UCSD-AML1 (cell line): Measurements from ENCODE around the gene SLC25A10.
A peak's percentile ranks its signal among the peaks of the same experiment; 100 is the strongest.
"Not testable (repeated sequence)": the region's sequence is repeated elsewhere in the genome, so short reads cannot be mapped to it uniquely, and the experiment has no call there.

Experiments
- DNase-seq: peaks from one replicate; lab custom pipeline; 2025; ENCODE audit not compliant: unreplicated experiment; lab: John Stamatoyannopoulos, UW

The SLC25A10 gene

DNA sequence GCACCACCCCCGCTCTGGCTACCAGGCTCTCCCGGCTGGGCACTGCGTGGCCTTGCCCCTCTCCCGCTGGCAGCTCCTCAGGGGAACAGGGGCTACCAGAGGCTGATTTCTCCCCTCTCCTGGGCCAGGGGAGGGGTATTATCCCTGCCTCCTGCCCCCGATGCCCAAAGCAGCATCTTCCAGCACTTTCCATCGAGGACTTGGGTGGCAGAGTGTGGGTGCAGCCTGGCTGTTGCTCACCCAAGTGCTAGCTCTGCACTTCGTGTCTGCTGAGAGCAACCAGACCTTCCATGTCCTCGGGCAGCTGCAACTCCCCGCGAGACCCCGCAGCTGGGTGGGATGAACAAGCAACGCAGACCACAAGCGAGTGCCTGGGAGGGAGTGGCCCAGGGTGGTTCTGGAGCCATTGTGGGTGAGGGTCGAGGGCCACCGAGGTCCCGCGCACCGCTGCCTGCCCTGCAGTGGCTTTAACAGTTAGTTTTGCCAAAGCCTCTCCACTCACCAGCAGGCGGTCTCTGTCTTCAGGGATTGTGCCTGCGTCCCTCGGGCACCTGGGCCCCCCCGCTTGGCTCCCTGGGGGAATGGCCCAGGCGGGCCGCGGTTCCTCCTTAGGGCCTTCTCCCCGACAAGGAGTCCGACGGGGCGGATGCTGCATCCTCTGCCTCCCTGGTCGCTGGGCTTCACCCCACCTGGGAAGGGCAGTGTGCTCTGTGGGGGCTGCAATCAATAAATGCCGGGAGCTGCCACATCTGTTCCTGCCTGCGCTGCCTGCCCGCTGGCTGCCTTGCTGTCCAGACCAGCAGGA lies 8.4 kb downstream of the SLC25A10 start:
- DNase-seq, result no peak

DNA sequence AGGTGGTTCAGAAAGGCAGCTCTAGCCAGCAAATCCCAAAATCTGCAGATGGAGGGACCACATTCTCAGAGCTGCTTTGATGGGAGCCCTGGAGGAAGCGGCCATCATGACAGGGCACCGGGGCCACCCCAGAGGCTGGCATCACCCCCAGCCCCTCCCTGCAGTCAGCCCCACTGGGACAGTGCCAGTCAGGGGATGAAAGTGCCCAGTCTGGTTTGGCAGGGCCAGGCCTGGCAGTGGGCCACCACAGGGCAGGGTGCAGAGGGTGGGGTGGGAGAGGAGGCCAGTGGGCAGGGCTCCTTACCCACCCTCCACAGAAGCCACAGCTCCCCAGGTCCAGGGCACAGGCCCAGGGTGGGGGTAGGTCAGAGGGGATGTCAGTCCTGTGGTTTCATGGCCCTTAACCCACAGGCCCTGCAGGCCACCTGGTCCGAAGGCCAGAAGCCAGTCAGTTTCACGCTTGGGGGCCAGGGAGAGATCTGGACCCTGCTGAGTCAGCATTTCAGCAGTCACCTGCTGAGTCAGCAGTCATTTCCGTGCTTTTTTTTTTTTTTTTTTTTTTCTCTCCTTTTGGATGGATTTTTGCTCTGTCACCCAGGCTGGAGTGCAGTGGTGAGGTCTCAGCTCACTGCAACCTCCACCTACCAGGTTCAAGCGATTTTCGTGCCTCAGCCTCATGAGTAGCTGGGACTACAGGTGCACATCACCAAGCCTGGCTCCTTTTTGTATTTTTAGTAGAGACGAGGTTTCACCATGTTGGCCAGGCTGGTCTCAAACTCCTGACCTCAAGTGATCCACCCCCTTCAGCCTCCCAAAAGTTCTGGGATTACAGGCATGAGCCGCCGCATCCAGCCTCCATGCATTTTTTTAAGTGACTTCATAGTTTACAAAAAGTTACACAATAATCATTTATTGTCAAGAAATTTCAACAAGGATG lies 10.4 kb downstream of the SLC25A10 start:
- no peak for DNase-seq

DNA sequence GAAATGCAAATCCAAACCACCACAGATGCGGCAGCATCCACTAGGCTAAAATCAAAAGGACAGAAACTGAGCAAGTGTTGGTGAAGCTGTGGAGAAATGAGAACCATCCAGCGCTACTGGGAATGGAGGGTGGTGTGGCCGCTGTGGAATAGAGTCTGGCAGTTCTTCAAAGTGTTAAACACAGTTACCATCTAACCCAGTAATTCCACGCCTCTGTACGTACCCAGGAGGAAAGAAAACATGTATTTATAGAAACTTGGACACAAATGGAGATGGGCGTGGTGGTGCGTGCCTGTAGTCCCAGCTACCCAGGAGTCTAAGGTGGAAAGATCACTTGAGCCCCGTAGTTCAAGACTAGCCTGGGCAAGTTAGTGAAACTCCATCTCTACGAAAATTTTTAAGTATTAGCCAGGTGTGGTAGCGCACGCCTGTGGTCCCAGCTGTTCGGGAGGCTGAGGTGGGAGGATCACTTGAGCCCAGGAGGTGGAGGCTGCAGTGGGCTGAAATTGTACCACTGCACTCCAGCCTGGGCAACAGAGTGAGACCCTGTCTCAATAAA lies 11.6 kb downstream of the SLC25A10 start:
- DNase-seq, result no peak

DNA sequence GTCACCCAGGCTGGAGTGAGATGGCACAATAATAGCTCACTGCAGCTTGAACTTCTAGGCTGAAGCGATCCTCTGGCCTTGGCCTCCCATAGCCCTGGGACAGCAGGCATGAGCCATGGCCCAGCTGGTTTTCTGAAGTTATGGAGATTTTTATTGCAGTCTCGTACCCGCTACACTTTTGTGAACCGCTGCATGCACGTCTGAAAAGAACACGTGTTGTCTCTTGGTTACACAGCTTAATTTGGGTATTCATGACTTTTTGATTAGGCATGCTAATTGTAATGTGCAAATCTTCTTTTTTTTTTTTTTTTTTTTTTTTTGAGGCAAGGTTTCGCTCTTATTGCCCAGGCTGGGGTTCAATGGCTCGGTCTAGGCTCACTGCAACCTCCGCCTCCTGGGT lies 13.4 kb downstream of the SLC25A10 start:
- DNase-seq, result no peak

DNA sequence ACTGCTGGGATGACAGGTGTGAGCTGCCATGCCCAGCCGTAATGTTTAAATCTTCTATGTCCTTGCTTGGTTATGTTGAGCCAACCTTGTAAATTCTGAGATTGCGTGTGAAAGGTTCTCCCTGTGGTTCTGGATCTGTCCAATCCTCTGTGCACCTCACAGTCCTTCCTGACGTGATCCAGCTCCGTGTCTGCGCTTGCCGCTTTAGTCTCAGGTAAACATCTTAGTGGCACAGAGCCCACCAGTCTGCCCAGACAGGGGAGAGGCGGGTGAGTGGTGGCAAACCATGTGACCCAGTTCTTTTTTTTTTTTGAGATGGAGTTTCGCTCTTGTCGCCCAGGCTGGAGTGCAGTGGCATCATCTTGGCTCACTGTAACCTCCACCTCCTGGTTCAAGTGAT lies 13.9 kb downstream of the SLC25A10 start:
- no peak for DNase-seq

DNA sequence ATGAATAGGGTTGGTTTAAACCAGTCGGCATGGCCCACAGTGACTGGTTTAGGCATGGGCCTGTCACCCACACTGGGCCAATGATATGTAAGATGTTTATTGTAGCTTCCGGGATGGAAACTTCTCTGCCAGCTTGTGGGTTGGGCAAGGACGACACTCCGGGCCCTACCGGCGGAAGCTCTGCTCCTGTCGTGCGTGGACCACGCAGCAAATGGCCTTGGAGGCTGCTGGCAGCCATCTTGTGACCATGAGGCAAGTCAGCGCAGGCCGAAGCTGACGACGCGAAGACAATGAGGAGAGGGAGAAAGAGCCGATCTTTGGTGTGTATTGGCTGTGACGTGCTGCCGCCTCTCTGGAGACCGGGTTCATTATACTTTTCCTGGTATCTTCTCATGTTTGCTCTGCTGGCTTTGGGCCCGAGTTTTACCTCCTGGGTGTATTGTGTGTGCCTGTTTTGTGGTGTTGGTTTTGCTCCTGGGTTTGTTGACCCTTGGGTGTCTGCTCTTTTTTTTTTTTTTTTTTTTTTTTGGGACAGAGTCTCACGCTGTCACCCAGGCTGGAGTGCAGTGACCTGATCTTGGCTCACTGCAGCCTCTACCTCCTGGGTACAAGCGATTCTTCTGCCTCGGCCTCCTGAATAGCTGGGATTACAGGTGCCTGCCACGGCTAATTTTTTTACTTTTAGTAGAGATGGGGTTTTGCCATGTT lies 15.4 kb downstream of the SLC25A10 start:
- no peak for DNase-seq

DNA sequence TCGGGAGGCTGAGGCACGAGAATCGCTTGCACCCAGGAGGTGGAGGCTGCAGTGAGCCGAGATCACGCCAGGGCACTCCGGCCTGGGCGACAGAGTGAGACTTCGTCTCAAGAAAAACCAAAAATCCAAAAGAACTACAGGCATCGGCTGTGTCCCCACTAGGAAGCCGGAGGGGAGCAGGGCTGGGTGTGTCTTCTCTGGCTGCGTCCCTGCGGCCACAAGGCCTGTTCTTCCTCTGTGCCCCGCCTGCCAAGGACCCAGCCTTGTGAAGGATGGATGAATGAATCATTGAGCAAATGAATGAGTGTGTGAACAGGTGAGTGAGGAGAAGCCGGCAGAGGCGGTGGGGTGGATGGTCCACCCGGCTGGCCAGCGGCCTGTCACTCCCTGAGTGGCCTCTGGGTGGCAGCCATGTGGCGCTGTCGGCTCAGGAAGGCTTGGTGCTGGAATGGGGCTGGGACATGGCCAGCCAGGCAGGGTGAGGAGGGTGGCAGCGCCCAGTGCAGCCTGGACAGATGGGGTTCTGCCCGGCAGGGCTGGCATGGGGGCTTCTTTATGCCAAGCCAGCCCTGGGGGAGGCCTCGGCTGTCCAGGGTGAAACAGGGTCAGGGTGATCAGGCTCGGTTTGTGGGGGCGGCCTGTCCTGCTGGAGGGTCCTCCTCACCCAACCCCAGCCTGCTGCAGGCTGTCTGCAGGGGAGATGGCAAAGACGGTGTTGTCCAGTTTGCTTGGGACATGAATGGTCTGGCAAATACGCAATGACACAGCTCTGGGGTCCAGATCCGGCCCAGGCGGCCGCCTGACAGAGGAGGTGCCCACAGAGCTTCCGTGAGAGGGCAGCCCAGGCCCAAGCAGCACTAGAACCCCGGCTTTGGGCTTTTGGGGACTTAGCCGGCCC lies 21.7 kb downstream of the SLC25A10 start:
- peak; percentile 71 for DNase-seq

DNA sequence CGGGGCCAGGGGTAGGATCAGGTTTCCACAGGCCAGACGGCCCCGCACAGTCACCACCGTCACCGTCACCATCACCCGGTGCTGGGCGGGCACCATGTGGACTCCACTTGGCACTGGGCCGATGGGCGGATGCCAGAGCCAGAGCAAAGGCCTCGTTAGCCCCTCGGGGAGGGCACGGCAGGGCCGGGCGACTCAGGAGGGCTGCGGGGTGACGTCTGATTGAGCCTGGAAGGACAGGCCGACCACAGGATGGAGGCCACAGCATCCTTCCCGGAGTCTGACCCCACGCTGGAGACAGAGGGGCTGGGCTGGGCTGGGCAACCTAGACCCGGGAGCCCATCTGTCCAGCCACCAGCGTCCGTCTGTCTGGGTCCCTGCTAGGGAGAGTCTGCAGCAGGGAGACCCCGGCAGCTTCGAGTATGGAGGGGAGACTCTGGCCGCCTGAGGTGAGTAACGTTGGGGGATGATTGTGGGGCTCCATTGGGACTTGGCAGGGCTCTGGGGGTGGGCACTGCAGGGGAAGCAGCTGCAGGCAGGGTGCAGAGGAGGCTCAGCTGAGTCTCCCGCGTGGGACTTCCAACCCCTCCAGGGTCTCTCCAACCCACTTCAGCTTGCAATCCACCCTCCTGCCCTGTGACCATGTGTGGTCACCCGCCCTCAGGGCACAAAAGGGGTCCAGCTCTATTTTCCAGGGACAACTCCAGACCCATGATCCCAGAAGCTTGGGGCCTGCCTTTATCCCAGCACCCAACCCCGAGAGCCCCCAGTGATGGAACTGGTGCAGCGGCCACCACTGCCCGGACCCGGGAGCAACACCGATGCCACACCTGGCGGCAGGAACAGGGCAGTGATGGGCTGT lies 22.6 kb downstream of the SLC25A10 start:
- no peak for DNase-seq

DNA sequence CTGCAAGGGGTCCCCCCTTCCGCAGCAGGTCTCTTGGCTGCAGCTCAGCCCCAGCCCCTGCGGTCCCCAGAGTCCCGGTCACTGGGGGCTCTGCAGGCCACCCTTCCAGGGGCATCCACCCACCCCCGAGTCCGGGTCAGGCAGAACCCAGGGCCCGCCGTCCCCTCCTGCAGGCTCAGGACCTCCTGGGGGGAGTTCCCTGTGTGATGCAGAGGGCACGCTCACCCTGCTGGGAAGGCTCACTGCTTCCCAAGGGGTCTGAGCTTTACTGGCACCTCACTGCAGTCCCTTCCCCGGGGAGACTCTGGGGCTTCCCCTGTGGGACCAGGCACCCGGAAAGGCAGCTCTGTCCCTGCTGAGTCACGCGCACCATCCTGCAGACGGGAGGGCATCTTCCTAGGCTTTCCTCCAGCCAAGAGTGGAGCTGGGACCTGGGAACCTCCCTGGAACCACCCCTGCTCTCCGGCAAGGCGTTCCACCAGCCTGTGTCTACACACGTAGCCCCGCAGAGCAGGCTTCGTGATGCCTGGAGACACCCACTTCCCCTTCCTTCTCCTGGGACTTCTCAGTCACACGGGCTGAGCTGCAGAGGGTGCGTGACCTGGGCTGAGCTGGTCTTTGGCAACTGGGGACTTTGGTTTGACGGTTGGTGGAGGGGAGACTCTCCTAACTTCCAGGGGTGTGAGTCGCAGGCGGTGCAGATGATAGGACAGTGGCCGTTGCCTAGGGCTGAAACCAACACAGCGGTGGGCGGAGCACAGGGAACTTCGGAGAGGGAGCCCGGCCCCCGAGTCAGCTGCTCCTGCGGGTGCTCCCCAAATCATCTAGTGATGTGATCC lies 23.4 kb downstream of the SLC25A10 start:
- peak; percentile 64 for DNase-seq

DNA sequence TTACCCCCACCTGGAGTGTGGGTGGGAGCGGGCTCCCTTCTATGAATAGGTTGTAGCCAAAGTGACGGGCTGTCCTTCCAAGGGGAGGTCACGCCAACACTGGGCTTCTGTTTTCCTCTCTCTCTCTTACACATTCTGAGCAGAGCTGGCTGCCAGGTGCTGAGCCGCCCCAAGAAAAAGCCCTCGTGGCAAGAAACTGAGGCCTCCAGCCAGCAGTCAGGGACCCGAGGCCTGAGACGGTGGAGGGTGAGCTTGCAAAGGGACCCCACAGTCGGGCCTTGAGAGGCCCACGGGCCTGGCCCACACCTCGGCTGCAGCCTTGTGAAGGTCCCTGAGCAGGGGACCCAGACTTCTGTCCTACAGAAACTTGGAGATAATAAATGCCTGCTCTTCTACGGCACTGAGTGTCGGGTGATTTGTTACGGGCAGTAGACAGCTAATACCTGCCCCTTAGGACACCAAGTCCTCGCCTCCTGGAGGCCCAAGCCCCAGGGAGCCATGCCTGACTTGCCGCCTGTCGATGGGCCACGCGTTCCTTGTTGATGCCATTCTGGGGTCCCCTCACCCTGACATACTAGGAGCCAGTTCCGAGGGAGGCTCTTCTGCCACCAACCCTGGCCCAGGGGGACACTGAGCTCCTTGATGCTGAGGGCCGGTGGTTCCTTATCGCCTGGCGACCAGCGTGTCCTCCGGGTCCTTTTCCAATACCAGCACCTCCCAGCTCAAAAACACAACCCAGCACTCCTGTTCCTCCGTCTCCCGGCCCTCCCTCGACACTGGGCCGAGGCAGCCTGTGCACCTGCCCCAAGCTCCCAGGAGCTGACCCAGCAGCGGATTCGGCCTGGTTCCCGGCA lies 26.1 kb downstream of the SLC25A10 start:
- no peak for DNase-seq

DNA sequence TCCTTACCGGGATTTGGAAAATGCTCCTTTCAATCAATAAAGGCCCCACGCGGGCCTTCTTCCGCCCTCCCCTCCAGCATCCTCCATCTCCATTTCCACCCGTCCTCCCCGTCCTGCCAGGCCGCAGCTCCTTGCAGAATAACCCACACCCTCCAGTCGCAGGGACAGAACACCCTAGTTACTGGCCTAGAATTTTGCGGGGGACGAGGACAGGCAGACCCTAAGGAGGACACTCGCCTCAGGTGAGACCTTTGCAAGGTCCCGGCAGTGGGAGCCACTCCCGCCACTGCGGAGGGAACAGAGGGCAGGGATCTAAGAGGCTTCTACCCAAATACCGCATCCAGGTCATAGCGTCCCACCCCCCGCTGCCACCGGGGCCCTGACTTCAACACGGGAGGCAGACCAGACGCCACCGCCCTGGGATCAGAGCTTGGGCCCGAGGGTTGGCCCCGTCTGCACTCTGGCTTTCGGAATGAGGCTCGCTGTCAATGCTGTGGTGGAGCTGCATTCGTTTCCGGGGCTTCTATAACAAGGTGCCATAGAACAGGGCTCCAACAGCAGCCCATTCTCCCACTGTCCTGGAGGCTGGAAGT lies 26.8 kb downstream of the SLC25A10 start:
- DNase-seq, result no peak

DNA sequence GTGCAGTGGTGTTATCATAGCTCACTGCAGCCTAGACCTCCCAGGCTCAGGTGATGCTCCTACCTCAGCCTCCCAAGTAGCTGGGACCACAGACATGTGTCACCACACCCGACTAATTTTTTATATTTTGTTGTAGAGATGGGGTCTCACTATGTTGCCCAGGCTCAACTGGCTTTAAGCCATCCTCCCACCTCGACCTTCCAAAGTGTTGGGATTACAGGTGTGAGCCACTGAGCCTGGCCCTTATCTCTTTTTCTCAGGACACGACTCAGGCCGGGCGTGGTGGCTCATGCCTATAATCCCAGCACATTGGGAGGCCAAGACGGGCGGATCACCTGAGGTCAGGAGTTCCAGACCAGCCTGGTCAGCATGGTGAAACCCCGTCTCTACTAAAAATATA lies 27.5 kb downstream of the SLC25A10 start:
- not testable (repeated sequence) for DNase-seq

DNA sequence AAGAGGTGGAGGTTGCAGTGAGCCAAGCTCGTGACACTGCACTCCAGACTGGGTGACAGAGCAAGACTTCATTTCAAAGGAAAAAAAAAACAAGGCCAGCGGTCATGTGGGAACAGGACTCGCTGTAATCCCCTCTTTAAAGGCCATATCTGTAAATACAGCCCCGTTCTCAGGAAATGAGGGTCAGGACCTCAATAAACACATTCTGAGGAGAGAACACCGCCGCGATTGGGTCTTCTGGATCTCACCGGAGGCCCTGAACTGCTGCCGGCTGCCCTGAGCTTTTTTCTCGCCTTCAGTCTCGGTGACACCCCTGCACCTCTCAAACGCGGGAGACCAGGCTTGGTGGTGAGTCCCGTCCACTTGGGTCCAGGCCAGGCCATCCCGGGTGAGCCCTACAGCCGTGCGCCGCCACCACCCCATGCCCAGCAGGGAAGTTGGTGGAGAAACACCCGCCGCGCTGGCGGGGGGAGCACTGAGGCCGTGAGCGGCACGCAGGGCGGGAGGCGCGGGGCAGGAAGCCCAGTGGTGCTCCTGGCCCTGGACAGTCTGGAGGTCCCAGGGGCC lies 28.4 kb downstream of the SLC25A10 start:
- no peak for DNase-seq

DNA sequence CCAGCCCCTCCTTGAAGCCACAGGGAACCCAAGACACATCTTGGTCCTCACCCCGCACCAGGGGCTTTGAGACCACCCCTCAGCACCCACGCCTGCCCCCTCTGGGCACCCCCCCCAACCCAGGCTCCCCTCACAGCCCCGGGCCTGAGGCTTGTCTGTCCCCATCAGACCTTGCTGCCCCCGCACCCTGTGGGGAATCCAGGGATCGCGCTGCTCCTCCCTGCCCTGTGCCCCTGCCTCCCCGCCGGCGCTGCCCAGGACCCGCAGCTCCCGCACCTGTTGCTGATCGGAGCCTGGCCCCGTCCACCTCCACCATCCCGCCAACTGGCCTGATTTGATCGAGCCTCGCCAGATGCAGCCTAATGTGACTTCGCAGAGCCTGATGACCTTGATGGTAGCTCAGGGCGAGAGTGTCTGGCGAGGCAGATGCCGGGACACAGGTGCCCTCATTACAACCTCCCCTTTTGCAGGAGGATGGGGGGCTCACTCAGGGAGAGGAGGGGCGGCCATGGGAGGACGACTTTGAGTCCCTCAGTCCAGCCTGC lies 29.0 kb downstream of the SLC25A10 start:
- DNase-seq, result no peak

DNA sequence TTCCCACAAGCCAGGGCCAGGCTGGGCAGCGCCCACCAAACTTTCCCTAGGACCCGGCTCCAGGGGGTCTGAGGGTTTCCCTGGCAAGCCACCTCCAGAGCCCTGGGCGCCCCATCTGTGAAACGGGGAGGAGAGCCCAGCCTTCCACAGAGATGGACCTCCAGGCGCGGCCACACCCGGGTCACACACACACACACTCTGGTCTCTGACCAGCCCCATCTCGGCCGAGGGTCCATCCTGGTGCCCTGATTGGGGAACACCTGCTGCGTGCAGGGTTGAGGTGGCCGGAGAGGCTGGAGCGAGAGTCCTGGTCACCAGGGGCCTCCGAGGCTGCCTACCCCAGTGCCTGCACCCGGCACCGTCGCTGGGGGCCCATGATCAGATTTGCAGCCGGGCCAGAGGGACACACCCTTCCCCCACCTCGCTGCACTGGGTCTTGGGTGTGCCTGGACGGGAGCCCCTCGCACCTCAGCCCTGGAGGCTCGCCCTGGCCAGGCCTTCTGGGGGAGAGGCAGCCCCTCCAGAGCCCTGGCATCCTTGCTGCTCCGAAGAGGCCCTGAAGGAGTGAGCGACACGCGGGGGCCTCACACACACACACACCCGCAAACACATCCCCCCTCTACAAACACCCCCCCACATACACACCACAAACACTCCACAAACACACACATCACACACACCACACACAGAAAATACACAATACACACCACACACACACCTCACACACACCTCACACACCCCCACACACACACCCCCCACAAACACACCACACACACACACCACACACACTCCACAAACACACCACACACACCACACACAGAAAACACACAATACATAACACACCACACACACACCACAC lies 29.7 kb downstream of the SLC25A10 start:
- DNase-seq, result no peak
